Heart left ventricle (tissue), 16 donors: Measurements from ENCODE around the gene FGD3. TPM values are rescaled to one million over a fixed set of nuclear protein-coding genes. Genes with fewer than 3 reads are reported as not detected.

Source experiments
- ATAC-seq, 4 donors: fragments of 200-7000 bp; cut with Tn5 transposase; one replicate each; pipeline ENCODE4 v1.9.1; 2020 to 2022; ENCODE audit warnings: moderate library complexity in 4 of 4, mild to moderate bottlenecking in 3 of 4, moderate number of reproducible peaks in 1 of 4
- DNase-seq, 5 donors: peaks; one replicate each; pipeline ENCODE4 v3.0.0-alpha.2; 2020
- H3K27ac ChIP-seq, 12 donors: fragments of 200-600 bp; sonication (generic) in 4 of 12; one replicate each; pipeline versions ENCODE4 v1.5.0 to v1.8.0; 2016 to 2022; ENCODE audit warnings: mild to moderate bottlenecking in 2 of 12
- H3K27me3 ChIP-seq, 9 donors: fragments of 200-600 bp; sonication (generic) in 2 of 9; one replicate each; pipeline versions ENCODE4 v1.5.1 to v1.8.0; 2016 to 2022; ENCODE audit warnings: mild to moderate bottlenecking in 3 of 9
- H3K36me3 ChIP-seq, 9 donors: fragments of 200-600 bp; sonication (generic) in 2 of 9; one replicate each; pipeline versions ENCODE4 v1.5.0 to v1.8.0; 2018 to 2022; ENCODE audit warnings: mild to moderate bottlenecking in 2 of 9
- H3K4me1 ChIP-seq, 12 donors: fragments of 200-600 bp; sonication (generic) in 4 of 12; one replicate each; pipeline versions ENCODE4 v1.5.0 to v1.8.0; 2016 to 2022; ENCODE audit warnings: mild to moderate bottlenecking in 3 of 12
- H3K4me3 ChIP-seq, 12 donors: fragments of 200-600 bp; sonication (generic) in 4 of 12; one replicate each; pipeline versions ENCODE4 v1.5.0 to v1.8.0; 2017 to 2022; ENCODE audit warnings: mild to moderate bottlenecking in 9 of 12, moderate library complexity in 4 of 12
- H3K9me3 ChIP-seq, 12 donors: fragments of 200-600 bp; sonication (generic) in 4 of 12; one replicate each; pipeline versions ENCODE4 v1.5.0 to v1.8.0; 2016 to 2022; ENCODE audit warnings: mild to moderate bottlenecking in 1 of 12
- CTCF ChIP-seq, 12 donors: fragments of 200-600 bp; sonication (generic) in 4 of 12; IDR thresholded peaks; one replicate each; pipeline versions ENCODE4 v1.5.0 to v1.8.0; 2018 to 2022; ENCODE audit warnings: antibody characterized with exemption in 12 of 12, mild to moderate bottlenecking in 5 of 12
- POLR2A ChIP-seq, 2 donors: fragments of 450-650 bp; IDR thresholded peaks; one replicate each; pipeline ENCODE4 v1.6.1; 2017; ENCODE audit warnings: antibody characterized with exemption in 2 of 2, mild to moderate bottlenecking in 2 of 2, moderate library complexity in 2 of 2
- WGBS, 4 donors: extraction: QIAGEN DNeasy Blood & Tissue Kit in 2 of 4; methylation state at CpG; one replicate each; pipeline versions ENCODE4 v1.1.5 to v1.1.7; 2013 to 2018; 5-methylcytosine and 5-hydroxymethylcytosine counted together
- intact Hi-C, 10 donors: fragments of 100-400 bp; cut with DNase I; formaldehyde crosslinking; loops; one replicate each; pipeline versions ENCODE4 v1.11.1 to v1.14.2; 2022
- polyA plus RNA-seq, 2 donors: library from polyadenylated mRNA; stranded (reverse); fragments of 200-250 nt; gene quantifications; one replicate each; pipeline ENCODE4 v1.2.3, GENCODE V29; 2013
- total RNA-seq, 9 donors: library from RNA; depleted of rRNA in 2 of 9; stranded (reverse); fragments of >200 nt in 2 of 9; fragmentation: NEBNext Ultra II Directional in 3 of 9; extraction: Animal tissue kit (Norgen Biotek cat#: 25700) in 3 of 9; gene quantifications; one replicate each; pipeline versions ENCODE4 v1.1.0 to v1.2.4, GENCODE V29; 2016 to 2023
- donor health status: ischemic (EF 13 %, LVEDD 7.1; RV severe dilation, severe dysfunction).
- donor health status: healthy with polysubstance abuse.
- donor health status: DM: no; HTN: yes; CAD: no.
- donor health status: DM: no; HTN: no; CAD: no.
- donor health status: ischemic (EF 25% LVEDD 6.9; RV normal size, moderate dysfunction).
- donor health status: ischemic (EF 25% LVEDD 5.7; RV mildly dilated, moderate dysfunction).
- donor health status: healthy.
- donor health status: DM: yes; HTN: yes; CAD: no.
- donor health status: ischemic (EF 35%, LVEDD 5.7; RV mildly dilated, moderate dysfunction).
- donor health status: nonischemic (EF 11% LVEDD 7.7; RV severe dilation, severe dysfunction).
- donor health status: DM: yes; HTN: yes; CAD: no.
- donor health status: PGD.
- donor health status: ischemic (EF 29% LVEDD 5.4; RV normal size, mild dysfunction).
- donor health status: nonischemic (EF 23%, LVEDD 6.1; RV moderate dilation, normal function).

The FGD3 gene
- total and polyA plus RNA-seq, 11 donors: 1.2 to 11.2 (median 1.8) TPM

- Histone ChIP-seq H3K9me3 (no peaks in the 10 kb centered on the region), H3K4me3 (no peak overlapping the region), H3K27ac (no peak overlapping the region), H3K27me3 (no peaks in the 10 kb centered on the region), H3K4me1 (no peaks in the 10 kb centered on the region), H3K36me3 (peaks cover 0 to 79% (median 0%) of the 10 kb centered on the region in 9 donors)
- ATAC-seq (no peak), DNase-seq (no peak)
- TF ChIP-seq CTCF (IDR thresholded peaks at IDR 0.05) (no peak), POLR2A (IDR thresholded peaks at IDR 0.05) (no peak)
- WGBS, 4 donors: 64 to 78% (median 72%) methylated on average over 11 to 13 of the region's 13 CpGs
- intact Hi-C loops: loop anchor here in 1 of 10 donors (10.0 kb wide), 1 partner anchor 75 kb away; no protein-coding TSS in a partner anchor
Measured at GRCh38 chr9:93010056-93010455, 62.7 kb downstream of the FGD3 start.

- no peaks in the 10 kb centered on the region for H3K27me3 ChIP-seq
- no peaks in the 10 kb centered on the region for H3K4me1 ChIP-seq
- WGBS, 4 donors: 52 to 71% (median 56%) methylated on average over 4 of the region's 4 CpGs
- ATAC-seq (no peak), DNase-seq (no peak)
- H3K27ac ChIP-seq: no peak overlapping the region
- peaks cover 0 to 86% (median 0%) of the 10 kb centered on the region in 9 donors for H3K36me3 ChIP-seq
- no peak for TF ChIP-seq CTCF (IDR thresholded peaks at IDR 0.05)
- TF ChIP-seq POLR2A (IDR thresholded peaks at IDR 0.05): no peak
- intact Hi-C loops: loop anchor here in 1 of 10 donors (10.0 kb wide), 1 partner anchor 74 kb away; no protein-coding TSS in a partner anchor
- no peak overlapping the region for H3K4me3 ChIP-seq
- H3K9me3 ChIP-seq: no peaks in the 10 kb centered on the region
Measured at GRCh38 chr9:93010704-93011103, 63.4 kb downstream of the FGD3 start.

- no peak for ATAC-seq
- intact Hi-C loops: loop anchor here in 1 of 10 donors (10.0 kb wide), 1 partner anchor 74 kb away; no protein-coding TSS in a partner anchor
- Histone ChIP-seq H3K36me3 (peaks cover 0 to 86% (median 0%) of the 10 kb centered on the region in 9 donors), H3K4me1 (no peaks in the 10 kb centered on the region), H3K27ac (no peak overlapping the region), H3K9me3 (no peaks in the 10 kb centered on the region), H3K4me3 (no peak overlapping the region), H3K27me3 (no peaks in the 10 kb centered on the region)
- TF ChIP-seq CTCF (IDR thresholded peaks at IDR 0.05) (no peak), POLR2A (IDR thresholded peaks at IDR 0.05) (no peak)
- DNase-seq: no peak
- 88 to 94% (median 92%) methylated on average over 8 of the region's 8 CpGs for WGBS, 4 donors
Measured at GRCh38 chr9:93011114-93011513, 63.8 kb downstream of the FGD3 start.

GRCh38 chr9:93012963-93013855, 65.9 kb downstream of the FGD3 start:
- intact Hi-C loops: loop anchor here in 1 of 10 donors (10.0 kb wide), 1 partner anchor 72 kb away; no protein-coding TSS in a partner anchor
- no peak for TF ChIP-seq CTCF (IDR thresholded peaks at IDR 0.05)
- no peak for TF ChIP-seq POLR2A (IDR thresholded peaks at IDR 0.05)

More at GRCh38 chr9:93012963-93013855, 65.9 kb downstream of the FGD3 start:
- Histone ChIP-seq H3K36me3 (peaks cover 0 to 83% (median 0%) of the 10 kb centered on the region in 9 donors), H3K27me3 (no peaks in the 10 kb centered on the region), H3K4me3 (no peak overlapping the region), H3K27ac (no peak overlapping the region), H3K4me1 (no peaks in the 10 kb centered on the region), H3K9me3 (no peaks in the 10 kb centered on the region)
- DNase-seq: no peak
- ATAC-seq: no peak
- 92 to 94% (median 93%) methylated on average over 7 to 14 of the region's 14 CpGs for WGBS, 4 donors
